H1 (cell line): Measurements from ENCODE around the gene LDLRAD4. TPM values are rescaled to one million over a fixed set of nuclear protein-coding genes. Genes with fewer than 3 reads are reported as not detected.

Experiments used
- CTCF ChIA-PET: fragments of 300-600 bp; sonication (Branson Sonifier 250); formaldehyde crosslinking; loops from one replicate; lab custom pipeline; 2021; ENCODE audit not compliant: partially characterized antibody; lab: Charles Lee
- POLR2A ChIA-PET: fragments of 300-600 bp; sonication (Branson Sonifier 250); formaldehyde crosslinking; loops from one replicate; lab custom pipeline; 2021; ENCODE audit warnings: inconsistent platforms; ENCODE audit not compliant: partially characterized antibody; lab: Charles Lee
- DNase-seq, 2 experiments: peaks; one replicate each; pipeline versions ENCODE4 v3.0.0 to v3.0.0-alpha.2; 2010 to 2022; ENCODE audit warnings: low spot score in 2 of 2, low read depth in 1 of 2, mixed read lengths in 1 of 2
- FAIRE-seq: peaks from 2 replicates; lab custom pipeline; 2011; peaks lifted over from hg19 to GRCh38; lab: Jason Lieb, UNC
- H2AFZ ChIP-seq: 2 replicates; pipeline ENCODE4 v1.8.1; 2012; ENCODE audit warnings: low read length, inconsistent platforms
- H2AK5ac ChIP-seq: 2 replicates; pipeline ENCODE4 v1.6.1; 2013; ENCODE audit warnings: low read depth, low read length
- H2BK120ac ChIP-seq: replicated peaks from 2 replicates; pipeline ENCODE3; 2013; ENCODE audit warnings: low read depth, low read length, inconsistent platforms
- H2BK12ac ChIP-seq: 2 replicates; pipeline ENCODE4 v1.6.1; 2013; ENCODE audit warnings: low read depth, low read length
- H2BK15ac ChIP-seq: 2 replicates; pipeline ENCODE4 v1.6.1; 2013; ENCODE audit warnings: low read length
- H2BK20ac ChIP-seq: 2 replicates; pipeline ENCODE4 v1.6.1; 2013; ENCODE audit warnings: low read length
- H2BK5ac ChIP-seq: 2 replicates; pipeline ENCODE4 v1.6.1; 2013; ENCODE audit warnings: low read depth, low read length
- H3K14ac ChIP-seq: 2 replicates; pipeline ENCODE4 v1.6.1; 2013; ENCODE audit warnings: inconsistent platforms; ENCODE audit not compliant: insufficient read length
- H3K18ac ChIP-seq: 2 replicates; pipeline ENCODE4 v1.6.1; 2013; ENCODE audit warnings: low read length; ENCODE audit errors: extremely low read depth
- H3K23ac ChIP-seq: 2 replicates; pipeline ENCODE4 v1.6.1; 2013; ENCODE audit warnings: inconsistent platforms; ENCODE audit not compliant: insufficient read length
- H3K23me2 ChIP-seq: 2 replicates; pipeline ENCODE4 v1.6.1; 2013; ENCODE audit warnings: low read depth, low read length
- H3K27ac ChIP-seq: 2 replicates; pipeline ENCODE4 v1.6.1; 2011; ENCODE audit warnings: low read depth, low read length, inconsistent platforms
- H3K27me3 ChIP-seq, 4 experiments: replicated peaks in 1 of 4; 1 replicate in 1 of 4; 2 replicates in 3 of 4; pipeline versions ENCODE4 v1.6.1 to v1.8.1; 2011 to 2013; ENCODE audit warnings: low read length in 3 of 4, mild to moderate bottlenecking in 3 of 4, inconsistent platforms in 2 of 4, mixed read lengths in 2 of 4, moderate library complexity in 1 of 4; ENCODE audit not compliant: control insufficient read depth in 3 of 4, insufficient read depth in 3 of 4; ENCODE audit errors: extremely low read depth in 1 of 4
- H3K36me3 ChIP-seq, 4 experiments: 2 replicates each; pipeline versions ENCODE4 v1.6.1 to v1.8.1; 2011 to 2013; ENCODE audit warnings: mild to moderate bottlenecking in 4 of 4, low read length in 3 of 4, moderate library complexity in 2 of 4, control low read depth in 1 of 4, inconsistent platforms in 1 of 4; ENCODE audit not compliant: insufficient read depth in 4 of 4, control insufficient read depth in 2 of 4
- H3K4ac ChIP-seq: replicated peaks from 2 replicates; pipeline ENCODE3; 2013; ENCODE audit warnings: low read length, low read depth, mixed read lengths, inconsistent platforms; ENCODE audit not compliant: insufficient read length
- H3K4me1 ChIP-seq, 4 experiments: replicated peaks in 1 of 4; 1 replicate in 1 of 4; 2 replicates in 3 of 4; pipeline versions ENCODE4 v1.6.1 to v1.8.1; 2011 to 2013; ENCODE audit warnings: low read length in 3 of 4, inconsistent platforms in 2 of 4, mixed read lengths in 1 of 4; ENCODE audit not compliant: insufficient read depth in 4 of 4, control insufficient read depth in 3 of 4
- H3K4me2 ChIP-seq, 2 experiments: 2 replicates each; pipeline versions ENCODE4 v1.6.1 to v1.8.1; 2011 to 2013; ENCODE audit warnings: low read depth in 2 of 2, low read length in 2 of 2, control low read depth in 1 of 2, inconsistent platforms in 1 of 2, mild to moderate bottlenecking in 1 of 2; ENCODE audit not compliant: insufficient read depth in 1 of 2
- H3K4me3 ChIP-seq, 4 experiments: fragments of 200-600, 300-600 bp in 1 of 4; sonication (generic), shearing (Covaris generic), sonication (Bioruptor Twin) in 1 of 4; 2 replicates each; pipeline versions ENCODE4 v1.5.1 to v1.8.1; 2011 to 2016; ENCODE audit warnings: low read length in 4 of 4, low read depth in 3 of 4, control low read depth in 2 of 4, inconsistent platforms in 2 of 4, mild to moderate bottlenecking in 2 of 4, mixed read lengths in 1 of 4, moderate library complexity in 1 of 4; ENCODE audit not compliant: insufficient read depth in 2 of 4; ENCODE audit errors: extremely low read depth in 1 of 4
- H3K56ac ChIP-seq: replicated peaks from 2 replicates; pipeline ENCODE3; 2013; ENCODE audit warnings: low read depth, mild to moderate bottlenecking, mixed read lengths, low read length, inconsistent platforms; ENCODE audit not compliant: insufficient read length
- H3K79me1 ChIP-seq: 2 replicates; pipeline ENCODE4 v1.6.1; 2013; ENCODE audit warnings: low read depth, low read length, control low read depth
- H3K79me2 ChIP-seq, 2 experiments: 2 replicates each; pipeline versions ENCODE4 v1.6.1 to v1.8.1; 2012 to 2013; ENCODE audit warnings: low read length in 2 of 2, mild to moderate bottlenecking in 2 of 2, inconsistent platforms in 1 of 2; ENCODE audit not compliant: insufficient read depth in 2 of 2, control insufficient read depth in 1 of 2
- H3K9ac ChIP-seq, 4 experiments: replicated peaks in 1 of 4; 1 replicate in 1 of 4; 2 replicates in 3 of 4; pipeline versions ENCODE4 v1.6.1 to v1.8.1; 2011 to 2013; ENCODE audit warnings: low read depth in 3 of 4, low read length in 3 of 4, control low read depth in 2 of 4, mild to moderate bottlenecking in 2 of 4, moderate library complexity in 2 of 4, inconsistent platforms in 1 of 4; ENCODE audit errors: extremely low read depth in 1 of 4
- H3K9me3 ChIP-seq, 2 experiments: 2 replicates each; pipeline versions ENCODE4 v1.6.1 to v1.8.1; 2012 to 2013; ENCODE audit warnings: mild to moderate bottlenecking in 2 of 2, moderate library complexity in 2 of 2, control low read depth in 1 of 2, inconsistent platforms in 1 of 2, low read depth in 1 of 2, low read length in 1 of 2, mixed read lengths in 1 of 2; ENCODE audit not compliant: insufficient read depth in 2 of 2
- H4K20me1 ChIP-seq, 2 experiments: replicated peaks in 1 of 2; 2 replicates each; pipeline versions ENCODE3 to v1.8.1; 2011 to 2013; ENCODE audit warnings: inconsistent platforms in 2 of 2, low read length in 2 of 2, mild to moderate bottlenecking in 1 of 2; ENCODE audit not compliant: insufficient read depth in 2 of 2, control insufficient read depth in 1 of 2
- H4K5ac ChIP-seq: 2 replicates; pipeline ENCODE4 v1.6.1; 2013; ENCODE audit warnings: low read length, low read depth, mixed read lengths, inconsistent platforms; ENCODE audit not compliant: insufficient read length
- H4K8ac ChIP-seq: 2 replicates; pipeline ENCODE4 v1.8.0; 2013; ENCODE audit warnings: mild to moderate bottlenecking, moderate library complexity, low read length, inconsistent platforms; ENCODE audit not compliant: insufficient read depth; ENCODE audit errors: extremely low read depth
- H4K91ac ChIP-seq: replicated peaks from 2 replicates; pipeline ENCODE3; 2013; ENCODE audit warnings: low read length, mixed read lengths, inconsistent platforms; ENCODE audit not compliant: insufficient read length
- TCF12 ChIP-seq: IDR thresholded peaks from 2 replicates; pipeline ENCODE4 v1.6.1; 2011; ENCODE audit warnings: low read depth, mild to moderate bottlenecking, low read length
- TEAD4 ChIP-seq: IDR thresholded peaks from 2 replicates; pipeline ENCODE4 v1.6.1; 2012; ENCODE audit warnings: low read depth, low read length, inconsistent platforms, mixed read lengths
- WGBS, 2 experiments: shearing (Covaris generic) in 1 of 2; methylation state at CpG; one replicate each; pipeline versions ENCODE4 v1.1.6 to v1.1.7; 2013 to 2015; ENCODE audit warnings: low lambda C conversion rate in 2 of 2, mixed read lengths in 2 of 2, inconsistent platforms in 1 of 2, low coverage in 1 of 2, missing lambda C conversion rate in 1 of 2; ENCODE audit not compliant: insufficient replicate concordance in 2 of 2, insufficient coverage in 1 of 2, insufficient read length in 1 of 2; ENCODE audit errors: extremely low coverage in 1 of 2, missing lambda C conversion rate in 1 of 2; 5-methylcytosine and 5-hydroxymethylcytosine counted together
- polyA plus RNA-seq, 7 experiments: library from polyadenylated mRNA; depleted of rRNA in 3 of 7; stranded (reverse) in 5 of 7; unstranded in 2 of 7; fragments of >200 nt in 5 of 7; fragments of 200-250 nt in 2 of 7; gene quantifications; 1 replicate in 5 of 7; 2 replicates in 1 of 7; 4 replicates in 1 of 7; pipeline versions ENCODE4 v1.2.1 to v1.2.3, GENCODE V29; 2011 to 2013; ENCODE audit warnings: missing spikeins in 2 of 7, mixed read lengths in 2 of 7
- total RNA-seq: library from RNA; stranded (reverse); fragmentation: NEBNext Ultra II Directional; extraction: Animal tissue kit (Norgen Biotek cat#: 25700); gene quantifications from 2 replicates; pipeline ENCODE4 v1.2.1, GENCODE V29; 2021

LDLRAD4 gene
- total and polyA plus RNA-seq, 2 of the 8 experiments (the other 6 are each of a cell fraction or from before 2014, with no cell fraction given), result 0.77 to 1.4 TPM

DNA sequence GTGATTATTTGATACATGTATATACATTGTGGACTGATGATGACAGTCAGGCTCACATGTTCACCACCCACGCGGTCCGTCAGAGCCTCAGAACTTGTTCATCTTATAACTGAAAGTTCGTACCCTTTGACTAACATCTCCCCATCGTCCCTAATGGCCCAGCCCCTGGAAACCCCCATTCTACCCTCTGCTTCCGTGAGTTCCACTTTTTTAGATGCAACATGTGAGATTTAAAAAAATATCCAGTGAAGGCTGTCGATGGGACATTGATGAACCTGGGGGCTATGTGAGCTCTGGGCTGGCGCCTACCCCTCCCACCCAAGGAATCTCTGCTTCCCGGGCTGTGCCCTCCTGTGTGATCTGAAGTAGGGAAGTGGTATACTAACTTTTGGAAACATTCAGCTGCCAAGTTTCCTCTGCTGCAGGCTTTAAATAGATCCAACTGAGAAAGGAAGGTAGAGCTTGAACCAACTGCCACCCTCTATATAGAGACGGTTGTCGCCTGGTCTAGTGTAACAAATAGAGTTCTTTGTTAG is 344.0 kb downstream of the LDLRAD4 start:
- POLR2A ChIA-PET, result no interaction called here
- no peaks in the 10 kb centered on the region for H3K23me2 ChIP-seq

More for the DNA sequence above, 344.0 kb downstream of the LDLRAD4 start:
- no peak overlapping the region for H3K27ac ChIP-seq
- H3K18ac ChIP-seq, result no peak overlapping the region
- H2BK12ac ChIP-seq, result no peak overlapping the region
- no peak overlapping the region for H4K91ac ChIP-seq
- no peak overlapping the region for H3K23ac ChIP-seq
- no peak overlapping the region for H4K5ac ChIP-seq
- no peak overlapping the region for H3K9ac ChIP-seq
- H3K79me1 ChIP-seq, result no peaks in the 10 kb centered on the region
- no peaks in the 10 kb centered on the region for H3K9me3 ChIP-seq
- CTCF ChIA-PET, result interaction anchor here (1.8 to 9.3 kb wide), 3 partner anchors 14 to 524 kb away, joined by 5 to 73 read pairs (median 7); no protein-coding TSS in a partner anchor
- no peak overlapping the region for H2BK15ac ChIP-seq
- no peaks in the 10 kb centered on the region for H3K27me3 ChIP-seq
- no peak overlapping the region for H2BK5ac ChIP-seq
- H3K79me2 ChIP-seq, result no peaks in the 10 kb centered on the region
- H2BK20ac ChIP-seq, result no peak overlapping the region
- no peak overlapping the region for H3K56ac ChIP-seq
- peaks cover 0 to 6% (median 0%) of the 10 kb centered on the region in 4 experiments; a peak in 3 of 7 replicates for H3K4me1 ChIP-seq
- H4K8ac ChIP-seq, result no peak overlapping the region
- H3K4me2 ChIP-seq, result no peak overlapping the region
- H3K14ac ChIP-seq, result no peak overlapping the region
- H2AFZ ChIP-seq, result no peak overlapping the region
- H2AK5ac ChIP-seq, result no peak overlapping the region
- H3K4me3 ChIP-seq, result no peak overlapping the region
- no peak for FAIRE-seq
- DNase-seq, result no peak
- no peak overlapping the region for H3K4ac ChIP-seq
- H2BK120ac ChIP-seq, result no peak overlapping the region
- 70% methylated on average over 11 of the region's 11 CpGs; no CpG with 5 or more reads in 1 of the 2 experiments for WGBS, 2 experiments
- no peaks in the 10 kb centered on the region for H3K36me3 ChIP-seq
- H4K20me1 ChIP-seq, result no peaks in the 10 kb centered on the region
- TF ChIP-seq TEAD4 (peak; percentile 73), TCF12 (no peak)
- TF ChIP-seq, all 59 proteins: peak for 1
